Spleen (tissue), 11 donors: ENCODE data around the gene TTC34. TPM values are rescaled to one million over a fixed set of nuclear protein-coding genes. Genes with fewer than 3 reads are reported as not detected.

Experiments used
- DNase-seq: peaks from one replicate; pipeline ENCODE4 v3.0.0-alpha.2; 2020
- H3K27ac ChIP-seq, 8 donors: fragments of 200-600 bp; sonication (generic) in 7 of 8; 1 replicate in 4 of 8; 2 replicates in 4 of 8; pipeline versions ENCODE4 v1.5.0 to v1.8.0; 2016 to 2021; ENCODE audit warnings: inconsistent platforms in 4 of 8, mild to moderate bottlenecking in 4 of 8, moderate library complexity in 1 of 8
- H3K27me3 ChIP-seq, 7 donors: fragments of 200-600 bp; sonication (generic) in 6 of 7; replicated peaks in 1 of 7; 1 replicate in 4 of 7; 2 replicates in 3 of 7; pipeline versions ENCODE4 v1.5.0 to v1.8.0; 2016 to 2021; ENCODE audit warnings: inconsistent platforms in 3 of 7, mild to moderate bottlenecking in 1 of 7
- H3K36me3 ChIP-seq, 6 donors: fragments of 200-600 bp; sonication (generic) in 5 of 6; 1 replicate in 4 of 6; 2 replicates in 2 of 6; pipeline versions ENCODE4 v1.5.0 to v1.8.0; 2016 to 2021; ENCODE audit warnings: inconsistent platforms in 2 of 6
- H3K4me1 ChIP-seq, 6 donors: fragments of 200-600 bp; sonication (generic) in 5 of 6; 1 replicate in 3 of 6; 2 replicates in 3 of 6; pipeline versions ENCODE4 v1.5.0 to v1.8.0; 2016 to 2021; ENCODE audit warnings: inconsistent platforms in 3 of 6
- H3K4me3 ChIP-seq, 8 donors: fragments of 200-600 bp; sonication (generic) in 7 of 8; 1 replicate in 4 of 8; 2 replicates in 4 of 8; pipeline versions ENCODE4 v1.5.0 to v1.8.0; 2016 to 2021; ENCODE audit warnings: inconsistent platforms in 4 of 8, mild to moderate bottlenecking in 4 of 8, moderate library complexity in 2 of 8
- H3K9me3 ChIP-seq, 8 donors: fragments of 200-600 bp; sonication (generic) in 7 of 8; 1 replicate in 4 of 8; 2 replicates in 4 of 8; pipeline versions ENCODE4 v1.5.0 to v1.8.0; 2016 to 2021; ENCODE audit warnings: inconsistent platforms in 4 of 8
- POLR2A ChIP-seq, 3 donors: fragments of 450-650 bp; IDR thresholded peaks; one replicate each; pipeline ENCODE4 v1.5.1; 2017; ENCODE audit warnings: antibody characterized with exemption in 3 of 3, mild to moderate bottlenecking in 1 of 3
- POLR2AphosphoS5 ChIP-seq, 3 donors: sonication (generic); formaldehyde crosslinking; IDR thresholded peaks; one replicate each; pipeline ENCODE4 v1.5.1; 2017; ENCODE audit warnings: antibody characterized with exemption in 3 of 3
- WGBS, 5 donors: extraction: QIAGEN DNeasy Blood & Tissue Kit in 3 of 5; methylation state at CpG; one replicate each; pipeline versions ENCODE4 v1.1.5 to v1.1.7; 2013 to 2018; 5-methylcytosine and 5-hydroxymethylcytosine counted together
- intact Hi-C: fragments of 100-400 bp; cut with DNase I; formaldehyde crosslinking; loops from one replicate; pipeline ENCODE4 v1.15.0; 2023; ENCODE audit warnings: low total_unique reads
- polyA plus RNA-seq, 3 donors: library from polyadenylated mRNA; stranded (reverse); fragments of 200-250 nt; gene quantifications; one replicate each; pipeline ENCODE4 v1.2.1, GENCODE V29; 2013
- total RNA-seq, 7 donors: library from RNA; depleted of rRNA in 3 of 7; stranded (reverse); fragments of >200 nt in 3 of 7; fragmentation: NEBNext Ultra II Directional in 4 of 7; extraction: Animal tissue kit (Norgen Biotek cat#: 25700) in 4 of 7; gene quantifications; one replicate each; pipeline versions ENCODE4 v1.1.0 to v1.2.1, GENCODE V29; 2016 to 2021
- TF ChIP-seq, protein P1 (sequence below), 11 experiments: fragments of 200-600 bp in 7 of 11; fragments of 450-650 bp in 4 of 11; sonication (generic) in 4 of 11; IDR thresholded peaks in 8 of 11; conservative IDR thresholded peaks in 3 of 11; 1 replicate in 7 of 11; 2 replicates in 4 of 11; pipeline versions ENCODE4 v1.4.0 to v1.8.0; 2016 to 2021; ENCODE audit warnings: antibody characterized with exemption in 11 of 11, inconsistent platforms in 4 of 11, mild to moderate bottlenecking in 1 of 11
- donor health status: healthy with polysubstance abuse.
- donor health status: DM: no; HTN: no; CAD: no; lungs with moderate emphysema.
- donor health status: DM: no; HTN: no; CAD: no.
- donor health status: Bipolar disorder and iron deficiency.
- donor health status: healthy.
- donor health status: DM: no; HTN: no; CAD: no.
- donor health status: DM: yes; HTN: yes; CAD: no.

TTC34 gene
- total and polyA plus RNA-seq, 10 donors: 0.09 to 2.8 (median 1.4) TPM

DNA sequence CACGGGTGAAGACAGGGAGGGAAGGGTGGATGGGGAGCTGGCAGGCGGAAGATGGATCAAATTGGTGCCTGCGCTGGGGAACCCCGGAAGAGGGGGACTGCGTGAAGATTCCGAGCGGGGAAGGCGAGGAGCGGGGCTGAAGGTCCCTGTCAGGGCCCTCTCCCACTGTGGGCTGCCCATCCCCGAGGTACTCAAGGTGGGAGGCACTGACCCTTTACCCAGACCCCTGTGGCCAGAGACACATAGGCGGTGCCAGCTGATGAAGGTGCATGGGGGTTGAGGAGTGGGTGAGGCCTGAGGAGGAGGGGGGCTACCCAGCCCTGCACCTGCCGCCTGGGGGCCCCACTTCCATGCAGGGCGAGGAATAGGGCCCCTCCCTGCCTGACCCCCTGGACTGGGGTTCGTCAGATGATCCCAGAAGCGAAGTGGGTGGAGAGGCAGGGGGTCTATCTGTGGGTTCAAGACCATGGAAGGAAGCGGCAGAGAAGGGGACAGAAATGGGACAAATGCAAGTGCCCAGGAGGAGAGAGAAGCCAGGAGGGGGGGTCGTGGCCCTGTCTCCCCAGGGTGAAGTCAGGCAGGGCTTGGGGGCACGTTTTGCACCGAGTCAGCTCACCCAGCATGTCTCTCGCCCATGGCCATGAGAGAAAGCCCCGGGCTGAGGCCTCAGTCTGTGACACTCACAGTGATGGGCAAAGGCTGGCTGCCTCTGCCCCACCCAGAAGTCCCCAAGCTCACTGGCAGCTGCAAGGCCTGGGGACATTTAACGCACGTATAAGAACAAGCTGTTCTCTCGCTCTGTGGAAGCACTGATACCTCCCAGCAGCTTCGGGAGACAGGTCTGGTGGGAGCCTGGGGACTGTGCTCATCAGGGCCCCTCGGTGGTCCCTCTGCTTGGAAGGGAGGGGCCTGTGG is 161.6 kb downstream of the TTC34 start:
- WGBS, 5 donors: 80 to 85% (median 81%) methylated on average over 26 of the region's 26 CpGs
- no peak overlapping the region for H3K27ac ChIP-seq

DNA sequence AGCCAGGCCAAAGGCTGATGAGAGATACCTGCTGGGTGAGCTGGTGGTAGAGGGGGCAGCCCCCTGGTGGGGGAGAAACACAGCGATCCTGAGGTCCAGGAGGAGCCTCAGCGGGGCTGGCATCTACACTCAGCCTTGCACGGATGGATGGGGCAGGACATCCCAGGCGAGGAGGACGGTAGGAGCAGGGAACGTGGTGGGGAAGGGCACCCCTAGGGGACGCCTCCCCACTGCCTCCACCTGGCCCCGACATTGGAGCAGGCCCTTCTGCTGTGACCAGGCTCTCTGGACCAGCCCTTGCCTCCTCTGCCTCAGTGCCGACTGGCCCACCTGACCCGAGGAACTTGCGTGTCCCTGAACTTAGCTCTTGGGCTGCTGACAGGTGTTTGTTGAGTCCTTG is 162.3 kb downstream of the TTC34 start:
- whole genome bisulfite sequencing, 5 donors: 51 to 78% (median 67%) methylated on average over 5 to 11 of the region's 11 CpGs
- Histone ChIP-seq H3K4me1 (peaks cover 8 to 39% (median 21%) of the 10 kb centered on the region in 6 donors), H3K27me3 (peaks cover 0 to 28% (median 0%) of the 10 kb centered on the region in 7 donors), H3K27ac (no peak overlapping the region), H3K9me3 (peaks cover 0 to 15% (median 12%) of the 10 kb centered on the region in 8 donors), H3K4me3 (no peak overlapping the region), H3K36me3 (no peaks in the 10 kb centered on the region)
- peak in 2 of 3 donors; percentile 27 to 57 for TF ChIP-seq POLR2AphosphoS5 (IDR thresholded peaks at IDR 0.05)
- TF ChIP-seq, protein P1, sequence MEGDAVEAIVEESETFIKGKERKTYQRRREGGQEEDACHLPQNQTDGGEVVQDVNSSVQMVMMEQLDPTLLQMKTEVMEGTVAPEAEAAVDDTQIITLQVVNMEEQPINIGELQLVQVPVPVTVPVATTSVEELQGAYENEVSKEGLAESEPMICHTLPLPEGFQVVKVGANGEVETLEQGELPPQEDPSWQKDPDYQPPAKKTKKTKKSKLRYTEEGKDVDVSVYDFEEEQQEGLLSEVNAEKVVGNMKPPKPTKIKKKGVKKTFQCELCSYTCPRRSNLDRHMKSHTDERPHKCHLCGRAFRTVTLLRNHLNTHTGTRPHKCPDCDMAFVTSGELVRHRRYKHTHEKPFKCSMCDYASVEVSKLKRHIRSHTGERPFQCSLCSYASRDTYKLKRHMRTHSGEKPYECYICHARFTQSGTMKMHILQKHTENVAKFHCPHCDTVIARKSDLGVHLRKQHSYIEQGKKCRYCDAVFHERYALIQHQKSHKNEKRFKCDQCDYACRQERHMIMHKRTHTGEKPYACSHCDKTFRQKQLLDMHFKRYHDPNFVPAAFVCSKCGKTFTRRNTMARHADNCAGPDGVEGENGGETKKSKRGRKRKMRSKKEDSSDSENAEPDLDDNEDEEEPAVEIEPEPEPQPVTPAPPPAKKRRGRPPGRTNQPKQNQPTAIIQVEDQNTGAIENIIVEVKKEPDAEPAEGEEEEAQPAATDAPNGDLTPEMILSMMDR (IDR thresholded peaks at IDR 0.05 in 8 of 11, conservative IDR thresholded peaks at IDR 0.05 in 3 of 11): no peak
- TF ChIP-seq POLR2A (IDR thresholded peaks at IDR 0.05): no peak
- DNase-seq: no peak
- intact Hi-C loops: no loop called here

More for the DNA sequence above, 161.6 kb downstream of the TTC34 start:
- peaks cover 0 to 15% (median 12%) of the 10 kb centered on the region in 8 donors for H3K9me3 ChIP-seq
- H3K36me3 ChIP-seq: no peaks in the 10 kb centered on the region
- peaks cover 8 to 39% (median 21%) of the 10 kb centered on the region in 6 donors for H3K4me1 ChIP-seq
- H3K27me3 ChIP-seq: peaks cover 0 to 25% (median 0%) of the 10 kb centered on the region in 7 donors
- intact Hi-C loops: loop anchor here (5.0 kb wide), 1 partner anchor 48 kb away; no protein-coding TSS in a partner anchor
- TF ChIP-seq, protein P1 (IDR thresholded peaks at IDR 0.05 in 8 of 11, conservative IDR thresholded peaks at IDR 0.05 in 3 of 11): no peak
- TF ChIP-seq POLR2AphosphoS5 (IDR thresholded peaks at IDR 0.05) (no peak), POLR2A (IDR thresholded peaks at IDR 0.05) (no peak)
- DNase-seq: no peak
- H3K4me3 ChIP-seq: no peak overlapping the region

GRCh38 chr1:2638466-2639115 is 162.9 kb downstream of the TTC34 start:
- no peaks in the 10 kb centered on the region for H3K36me3 ChIP-seq
- no peak overlapping the region for H3K27ac ChIP-seq
- intact Hi-C loops: no loop called here
- peaks cover 0 to 15% (median 12%) of the 10 kb centered on the region in 8 donors for H3K9me3 ChIP-seq
- H3K4me3 ChIP-seq: no peak overlapping the region
- H3K27me3 ChIP-seq: peaks cover 0 to 34% (median 4%) of the 10 kb centered on the region in 7 donors
- WGBS, 5 donors: 77 to 85% (median 82%) methylated on average over 13 to 16 of the region's 16 CpGs
- DNase-seq: no peak
- TF ChIP-seq POLR2A (IDR thresholded peaks at IDR 0.05) (no peak), POLR2AphosphoS5 (IDR thresholded peaks at IDR 0.05) (peak; percentile 14 to 65 (median 55))
- TF ChIP-seq, protein P1 (IDR thresholded peaks at IDR 0.05 in 8 of 11, conservative IDR thresholded peaks at IDR 0.05 in 3 of 11): no peak
- peaks cover 8 to 34% (median 20%) of the 10 kb centered on the region in 6 donors for H3K4me1 ChIP-seq
